Endothelial cell of umbilical vein (primary cell): ENCODE data around the gene RAB4B. TPM values are rescaled to one million over a fixed set of nuclear protein-coding genes. Genes with fewer than 3 reads are reported as not detected.

Experiments
- BruUV-seq: library from RNA; stranded (reverse); fragments of 400-500 nt; replicated peaks from 2 replicates; lab custom pipeline; 2021; lab: Mats Ljungman, UMichigan
- CTCF ChIA-PET: fragments of 300-600, 350-600 bp; sonication (Branson Sonifier 250); formaldehyde crosslinking; loops from one replicate; lab custom pipeline; 2021; ENCODE audit warnings: antibody characterized with exemption, inconsistent platforms; lab: Charles Lee
- POLR2A ChIA-PET: fragments of 300-600, 350-600 bp; sonication (Branson Sonifier 250); formaldehyde crosslinking; loops from one replicate; lab custom pipeline; 2021; ENCODE audit warnings: antibody characterized with exemption, inconsistent platforms; lab: Charles Lee
- DNase-seq: peaks from one replicate; pipeline ENCODE4 v3.0.0-alpha.2; 2011; ENCODE audit warnings: low read depth, low spot score
- FAIRE-seq: peaks from 2 replicates; lab custom pipeline; 2011; peaks lifted over from hg19 to GRCh38; lab: Jason Lieb, UNC
- H2AFZ ChIP-seq: 2 replicates; pipeline ENCODE4 v1.6.0; 2012; ENCODE audit warnings: low read depth, low read length, control low read depth, inconsistent platforms
- H3K27ac ChIP-seq: 2 replicates; pipeline ENCODE4 v1.5.1; 2011; ENCODE audit warnings: low read depth, mild to moderate bottlenecking, control low read depth, low read length, moderate library complexity; ENCODE audit not compliant: insufficient read depth
- H3K27me3 ChIP-seq, 2 experiments: 2 replicates each; pipeline versions ENCODE4 v1.6.0 to v1.6.1; 2011; ENCODE audit warnings: low read length in 2 of 2, mixed read lengths in 1 of 2; ENCODE audit not compliant: control insufficient read depth in 2 of 2, insufficient read depth in 2 of 2
- H3K36me3 ChIP-seq, 2 experiments: 2 replicates in 1 of 2; 3 replicates in 1 of 2; pipeline ENCODE4 v1.5.1; 2011; ENCODE audit warnings: low read length in 2 of 2, mild to moderate bottlenecking in 1 of 2, moderate library complexity in 1 of 2; ENCODE audit not compliant: control insufficient read depth in 2 of 2, insufficient read depth in 2 of 2; ENCODE audit errors: extremely low read depth in 1 of 2
- H3K4me1 ChIP-seq: 3 replicates; pipeline ENCODE4 v1.5.1; 2011; ENCODE audit warnings: mild to moderate bottlenecking, low read length; ENCODE audit not compliant: control insufficient read depth, insufficient read depth; ENCODE audit errors: extremely low read depth
- H3K4me2 ChIP-seq: 2 replicates; pipeline ENCODE4 v1.6.1; 2011; ENCODE audit warnings: low read length, control low read depth, mixed read lengths; ENCODE audit not compliant: insufficient read depth
- H3K4me3 ChIP-seq, 3 experiments: fragments of 200-600 bp in 1 of 3; sonication (generic), shearing (Covaris generic) in 1 of 3; replicated peaks in 1 of 3; 2 replicates each; pipeline ENCODE4 v1.5.1; 2011 to 2016; ENCODE audit warnings: control low read depth in 3 of 3, low read length in 3 of 3, mild to moderate bottlenecking in 2 of 3, inconsistent platforms in 1 of 3, low read depth in 1 of 3, moderate library complexity in 1 of 3; ENCODE audit not compliant: insufficient read depth in 1 of 3
- H3K79me2 ChIP-seq: 2 replicates; pipeline ENCODE4 v1.6.0; 2012; ENCODE audit warnings: low read length, inconsistent platforms; ENCODE audit not compliant: control insufficient read depth, insufficient read depth
- H3K9ac ChIP-seq: replicated peaks from 2 replicates; pipeline ENCODE3; 2011; ENCODE audit warnings: low read length, control low read depth; ENCODE audit not compliant: insufficient read depth; ENCODE audit errors: extremely low read depth
- H3K9me1 ChIP-seq: replicated peaks from 3 replicates; pipeline ENCODE4 v1.6.0; 2011; ENCODE audit warnings: mild to moderate bottlenecking, low read length; ENCODE audit not compliant: control insufficient read depth, insufficient read depth; ENCODE audit errors: extremely low read depth
- H3K9me3 ChIP-seq: replicated peaks from 2 replicates; pipeline ENCODE4 v1.5.1; 2012; ENCODE audit warnings: low read length, inconsistent platforms; ENCODE audit not compliant: control insufficient read depth, insufficient read depth
- H4K20me1 ChIP-seq: replicated peaks from 2 replicates; pipeline ENCODE3; 2011; ENCODE audit warnings: mild to moderate bottlenecking, low read length; ENCODE audit not compliant: control insufficient read depth, insufficient read depth; ENCODE audit errors: extremely low read depth
- EZH2 ChIP-seq: IDR thresholded peaks from 2 replicates; pipeline ENCODE4 v1.6.1; 2012; ENCODE audit warnings: borderline replicate concordance, low read depth, mild to moderate bottlenecking, moderate library complexity, low read length, inconsistent platforms; ENCODE audit not compliant: severe bottlenecking
- FOS ChIP-seq: IDR thresholded peaks from 2 replicates; pipeline ENCODE4 v1.6.1; 2011; ENCODE audit warnings: mild to moderate bottlenecking, low read length, moderate library complexity, borderline replicate concordance; ENCODE audit not compliant: insufficient read depth
- GATA2 ChIP-seq: IDR thresholded peaks from 2 replicates; pipeline ENCODE4 v1.7.0; 2011; ENCODE audit warnings: low read depth, mild to moderate bottlenecking, moderate library complexity, mixed read lengths, low read length; ENCODE audit not compliant: insufficient read length, insufficient read depth
- JUN ChIP-seq: IDR thresholded peaks from 2 replicates; pipeline ENCODE4 v1.6.1; 2011; ENCODE audit warnings: borderline replicate concordance, low read depth; ENCODE audit not compliant: insufficient read length, insufficient read depth
- MAX ChIP-seq: IDR thresholded peaks from 2 replicates; pipeline ENCODE4 v1.6.1; 2011; ENCODE audit not compliant: insufficient read depth, insufficient read length
- MYC ChIP-seq: IDR thresholded peaks from one replicate; pipeline ENCODE4 v1.6.1; 2011; ENCODE audit warnings: mild to moderate bottlenecking, low read depth, low read length
- POLR2A ChIP-seq: IDR thresholded peaks from 2 replicates; pipeline ENCODE4 v1.6.1; 2012; ENCODE audit warnings: low read depth, mild to moderate bottlenecking, control low read depth, low read length
- POLR2AphosphoS5 ChIP-seq: IDR thresholded peaks from 2 replicates; pipeline ENCODE4 v1.6.1; 2012; ENCODE audit warnings: low read depth, mild to moderate bottlenecking, control low read depth, low read length, moderate library complexity; ENCODE audit not compliant: insufficient read depth
- dilution Hi-C: fragments of 300-500 bp; cut with MboI; formaldehyde crosslinking; loops from one replicate; pipeline ENCODE4 v1.15.0; 2019; ENCODE audit warnings: low sequenced_read_pairs; ENCODE audit not compliant: extremely low pct_ligation_motif_present
- intact Hi-C: fragments of 100-400 bp; cut with micrococcal nuclease; formaldehyde crosslinking; loops from one replicate; pipeline ENCODE4 v1.10.0; 2022
- polyA plus RNA-seq, 4 experiments: library from polyadenylated mRNA; depleted of rRNA in 3 of 4; stranded (reverse) in 3 of 4; unstranded in 1 of 4; fragments of >200 nt; gene quantifications; 2 replicates each; pipeline versions ENCODE4 v1.2.1 to v1.2.3, GENCODE V29; 2011 to 2012; ENCODE audit warnings: missing spikeins in 1 of 4
- total RNA-seq: library from RNA; stranded (reverse); gene quantifications from 2 replicates; pipeline ENCODE4 v1.2.3, GENCODE V29; 2021
- TF ChIP-seq, protein P1 (sequence below), 2 donors: IDR thresholded peaks; 1 replicate in 1 of 2; 2 replicates in 1 of 2; pipeline ENCODE4 v1.5.1; 2011; ENCODE audit warnings: low read length in 2 of 2, mild to moderate bottlenecking in 2 of 2, moderate library complexity in 2 of 2, control low read depth in 1 of 2, inconsistent platforms in 1 of 2, low read depth in 1 of 2; ENCODE audit not compliant: insufficient read depth in 1 of 2; ENCODE audit errors: extremely low read depth in 1 of 2

Gene RAB4B
- total and polyA plus RNA-seq, 2 donors (not counting 3 experiments of a cell fraction or from before 2014, with no cell fraction given): 33.6 to 61.0 TPM

DNA sequence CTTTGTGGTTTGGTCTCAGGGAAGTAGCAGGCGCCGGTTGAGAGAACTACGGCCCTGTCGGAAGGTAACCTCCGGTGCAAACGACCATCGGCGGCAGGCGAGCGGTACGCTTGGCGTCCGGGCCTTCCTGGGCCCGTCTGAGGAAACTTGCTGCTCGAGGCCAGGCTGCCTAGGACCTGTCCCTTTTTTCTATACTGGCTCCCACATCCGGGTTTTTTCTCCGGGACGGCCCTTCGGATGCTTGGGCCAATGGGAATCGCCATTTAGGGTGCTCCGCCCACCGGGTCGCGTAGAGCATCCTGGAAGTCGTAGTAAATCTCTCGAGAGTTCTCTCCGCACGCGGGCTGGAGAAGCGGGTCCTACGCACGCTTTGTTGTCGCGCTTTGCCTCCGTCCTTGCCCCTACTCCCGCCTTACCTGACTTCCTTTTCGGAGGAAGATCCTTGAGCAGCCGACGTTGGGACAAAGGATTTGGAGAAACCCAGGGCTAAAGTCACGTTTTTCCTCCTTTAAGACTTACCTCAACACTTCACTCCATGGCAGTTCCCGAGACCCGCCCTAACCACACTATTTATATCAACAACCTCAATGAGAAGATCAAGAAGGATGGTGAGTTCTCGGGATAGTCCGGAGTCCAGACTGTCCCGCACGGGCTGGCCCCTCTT lies 27.0 kb upstream of the RAB4B start, which contains the start of gene SNRPA:
Gene SNRPA (plus strand): TSS at position 330 of the 664 bp plus-strand sequence. CDS start 206 bp downstream, at position 536.
- Histone ChIP-seq H3K4me3 (peak within 1 kb of the TSS; percentile 56 to 86 (median 73)), H3K27me3 (no peaks in the 10 kb centered on the region), H3K4me2 (peak within 1 kb of the TSS; percentile 85), H3K27ac (peak within 1 kb of the TSS; percentile 94), H2AFZ (peak within 1 kb of the TSS; percentile 67), H3K9me1 (no peaks in the 10 kb centered on the region), H3K79me2 (peaks cover 47% of the 10 kb centered on the region), H3K4me1 (peaks cover 31% of the 10 kb centered on the region), H3K9me3 (no peaks in the 10 kb centered on the region), H3K9ac (peak within 1 kb of the TSS; percentile 98), H4K20me1 (no peaks in the 10 kb centered on the region), H3K36me3 (peaks cover 5 to 6% of the 10 kb centered on the region in 2 experiments)
- FAIRE-seq: no peak
- CTCF ChIA-PET: interaction anchor here (0.7 to 2.0 kb wide), 10 partner anchors 26 to 88 kb away, joined by 3 to 22 read pairs (median 6); partner anchors contain the start of genes COQ8B, EGLN2, ITPKC and RAB4B
- DNase-seq: peak; percentile 99
- no TSS peak for BruUV-seq
- dilution Hi-C loops (no loop called here), intact Hi-C loops (loop anchor here (1.0 kb wide), 7 partner anchors 10 to 88 kb away; partner anchors contain the start of genes ITPKC, NUMBL and RAB4B)
- POLR2A ChIA-PET: interaction anchor here (0.9 to 2.4 kb wide), 6 partner anchors 27 to 105 kb away, joined by 3 to 17 read pairs (median 5); partner anchors contain the start of genes COQ8B, EGLN2, ITPKC and RAB4B
- TF ChIP-seq POLR2AphosphoS5 (peak; percentile 71), MYC (peak; percentile 92), FOS (no peak), GATA2 (no peak), MAX (peak; percentile 86), JUN (no peak), EZH2 (no peak), POLR2A (peak; percentile 73)
- TF ChIP-seq, protein P1, sequence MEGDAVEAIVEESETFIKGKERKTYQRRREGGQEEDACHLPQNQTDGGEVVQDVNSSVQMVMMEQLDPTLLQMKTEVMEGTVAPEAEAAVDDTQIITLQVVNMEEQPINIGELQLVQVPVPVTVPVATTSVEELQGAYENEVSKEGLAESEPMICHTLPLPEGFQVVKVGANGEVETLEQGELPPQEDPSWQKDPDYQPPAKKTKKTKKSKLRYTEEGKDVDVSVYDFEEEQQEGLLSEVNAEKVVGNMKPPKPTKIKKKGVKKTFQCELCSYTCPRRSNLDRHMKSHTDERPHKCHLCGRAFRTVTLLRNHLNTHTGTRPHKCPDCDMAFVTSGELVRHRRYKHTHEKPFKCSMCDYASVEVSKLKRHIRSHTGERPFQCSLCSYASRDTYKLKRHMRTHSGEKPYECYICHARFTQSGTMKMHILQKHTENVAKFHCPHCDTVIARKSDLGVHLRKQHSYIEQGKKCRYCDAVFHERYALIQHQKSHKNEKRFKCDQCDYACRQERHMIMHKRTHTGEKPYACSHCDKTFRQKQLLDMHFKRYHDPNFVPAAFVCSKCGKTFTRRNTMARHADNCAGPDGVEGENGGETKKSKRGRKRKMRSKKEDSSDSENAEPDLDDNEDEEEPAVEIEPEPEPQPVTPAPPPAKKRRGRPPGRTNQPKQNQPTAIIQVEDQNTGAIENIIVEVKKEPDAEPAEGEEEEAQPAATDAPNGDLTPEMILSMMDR (IDR thresholded peaks at IDR 0.05; ENCODE audit: extremely low read depth in 1 of 2, insufficient read depth in 1 of 2, low read depth in 1 of 2, low read length in 2 of 2): no peak
